Retinal pigment epithelial cell (primary cell): ENCODE results near the gene AHCYL1.

Experiments
- DNase-seq: peaks from one replicate; pipeline ENCODE4 v3.0.0-alpha.2; 2010; ENCODE audit warnings: low read depth
- H3K4me3 ChIP-seq: 2 replicates; pipeline ENCODE4 v1.5.1; 2011; ENCODE audit warnings: mild to moderate bottlenecking, low read length, control low read depth, moderate library complexity
- TF ChIP-seq, protein P1 (sequence below): conservative IDR thresholded peaks from 2 replicates; pipeline ENCODE4 v1.5.1; 2011; ENCODE audit warnings: low read depth, low read length, control low read depth, inconsistent platforms

Gene AHCYL1

DNA sequence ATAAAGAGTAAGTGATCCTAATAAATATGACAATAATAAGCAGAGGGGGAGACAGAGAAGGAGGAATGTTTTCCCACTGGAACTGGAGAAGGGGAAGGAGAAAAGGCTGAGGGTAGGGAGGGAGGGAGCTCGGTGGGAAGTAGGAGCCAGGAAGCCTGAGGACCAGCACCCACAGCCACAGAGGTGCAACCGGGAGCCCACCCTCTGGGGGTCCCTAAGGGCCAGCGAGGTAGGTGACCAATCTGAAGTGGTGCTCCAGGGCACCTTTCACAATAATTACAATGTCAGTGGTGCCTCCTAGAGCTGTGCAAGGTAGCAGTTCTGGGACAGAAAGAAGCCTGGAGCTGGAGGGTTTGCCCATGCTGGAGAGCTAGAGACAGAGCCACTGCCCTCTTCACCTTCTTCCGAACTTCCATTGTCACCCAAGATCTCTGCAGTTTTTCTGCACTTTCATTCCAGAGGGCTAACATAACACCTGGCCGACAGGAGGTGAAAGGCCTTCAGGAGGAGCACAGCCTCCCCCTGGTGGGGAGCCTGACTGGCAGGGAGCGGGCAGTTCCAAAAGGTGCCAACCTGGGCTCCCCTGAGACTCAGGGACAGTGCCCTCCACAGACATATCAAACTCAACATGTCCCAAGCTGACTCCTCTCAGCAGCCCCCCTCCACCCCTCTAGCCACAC lies 4.1 kb upstream of the AHCYL1 start:
- DNase-seq: no peak
- no peak overlapping the region for H3K4me3 ChIP-seq
- TF ChIP-seq, protein P1, sequence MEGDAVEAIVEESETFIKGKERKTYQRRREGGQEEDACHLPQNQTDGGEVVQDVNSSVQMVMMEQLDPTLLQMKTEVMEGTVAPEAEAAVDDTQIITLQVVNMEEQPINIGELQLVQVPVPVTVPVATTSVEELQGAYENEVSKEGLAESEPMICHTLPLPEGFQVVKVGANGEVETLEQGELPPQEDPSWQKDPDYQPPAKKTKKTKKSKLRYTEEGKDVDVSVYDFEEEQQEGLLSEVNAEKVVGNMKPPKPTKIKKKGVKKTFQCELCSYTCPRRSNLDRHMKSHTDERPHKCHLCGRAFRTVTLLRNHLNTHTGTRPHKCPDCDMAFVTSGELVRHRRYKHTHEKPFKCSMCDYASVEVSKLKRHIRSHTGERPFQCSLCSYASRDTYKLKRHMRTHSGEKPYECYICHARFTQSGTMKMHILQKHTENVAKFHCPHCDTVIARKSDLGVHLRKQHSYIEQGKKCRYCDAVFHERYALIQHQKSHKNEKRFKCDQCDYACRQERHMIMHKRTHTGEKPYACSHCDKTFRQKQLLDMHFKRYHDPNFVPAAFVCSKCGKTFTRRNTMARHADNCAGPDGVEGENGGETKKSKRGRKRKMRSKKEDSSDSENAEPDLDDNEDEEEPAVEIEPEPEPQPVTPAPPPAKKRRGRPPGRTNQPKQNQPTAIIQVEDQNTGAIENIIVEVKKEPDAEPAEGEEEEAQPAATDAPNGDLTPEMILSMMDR: peak; percentile 80

DNA sequence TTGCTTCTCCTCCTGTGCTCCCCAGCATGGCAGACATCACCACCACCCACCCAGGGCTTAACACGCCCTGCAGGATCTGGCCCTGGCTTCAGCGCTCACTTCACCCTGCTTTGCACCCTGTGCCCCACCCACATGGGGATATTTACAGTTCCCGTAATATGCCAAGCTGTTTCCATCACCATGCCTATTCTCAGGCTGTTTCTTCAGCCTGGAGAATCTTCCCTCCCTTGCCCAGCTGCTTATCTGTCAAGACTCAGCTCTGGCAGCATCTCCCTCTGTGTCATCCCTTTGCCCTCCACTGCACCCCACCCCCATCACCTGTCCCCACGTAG lies 3.6 kb upstream of the AHCYL1 start:
- no peak overlapping the region for H3K4me3 ChIP-seq
- no peak for DNase-seq

DNA sequence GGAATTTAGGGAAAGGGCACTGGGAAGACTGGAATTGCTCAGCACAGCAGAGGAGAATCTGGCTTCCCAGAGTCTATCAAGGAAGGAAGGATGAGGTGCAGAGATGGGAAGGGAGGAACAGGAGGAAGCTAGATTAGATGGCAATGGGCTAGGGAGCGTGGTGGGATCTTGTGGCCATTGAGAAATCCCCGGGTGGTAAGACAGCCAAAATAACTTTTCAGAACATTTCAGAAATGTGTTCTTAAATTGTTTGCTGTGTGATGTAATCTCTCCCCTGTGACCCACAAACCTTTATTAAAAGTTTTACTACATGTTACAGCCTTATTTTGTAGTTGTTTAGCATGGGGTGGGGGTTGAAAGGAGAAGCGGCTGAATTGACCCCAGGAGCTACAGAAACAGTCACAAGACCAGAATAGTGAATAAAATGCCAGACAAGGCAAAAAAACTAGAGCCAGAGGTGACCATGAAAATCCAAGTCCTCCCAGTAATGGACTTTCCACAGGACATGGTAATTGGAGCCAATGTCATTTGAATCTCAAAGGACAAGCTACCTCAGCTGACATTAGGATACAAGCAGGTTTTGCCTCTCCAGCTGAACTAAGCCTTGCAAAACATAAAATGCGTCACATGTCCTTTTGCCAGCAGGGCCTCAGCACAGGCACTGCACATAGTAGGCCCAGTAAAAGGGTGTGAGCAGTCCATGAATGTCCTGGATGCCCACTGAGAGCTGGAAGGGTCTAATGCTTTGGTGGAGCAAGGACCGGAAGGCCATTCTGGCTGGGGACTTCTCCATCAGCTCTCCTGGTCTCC lies 980 bp upstream of the AHCYL1 start:
- TF ChIP-seq, protein P1: no peak
- DNase-seq: no peak
- H3K4me3 ChIP-seq: no peak overlapping the region

More for the DNA sequence above, 3.6 kb upstream of the AHCYL1 start:
- TF ChIP-seq, protein P1: no peak

DNA sequence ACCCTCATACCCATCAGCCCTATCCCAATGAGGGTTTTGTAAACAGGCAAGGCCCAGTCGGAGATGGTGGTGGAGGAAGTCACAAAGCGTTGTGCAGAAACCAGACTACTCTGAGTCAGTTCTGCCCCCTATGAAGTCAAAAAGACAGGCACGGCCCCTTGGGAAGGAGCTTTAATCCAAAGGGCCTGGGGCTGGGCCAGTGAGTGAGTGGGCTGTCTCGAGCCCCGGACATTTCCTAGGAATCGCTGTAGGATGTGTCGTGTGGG lies 442 bp upstream of the AHCYL1 start:
- H3K4me3 ChIP-seq: no peak overlapping the region
- no peak for DNase-seq

DNA sequence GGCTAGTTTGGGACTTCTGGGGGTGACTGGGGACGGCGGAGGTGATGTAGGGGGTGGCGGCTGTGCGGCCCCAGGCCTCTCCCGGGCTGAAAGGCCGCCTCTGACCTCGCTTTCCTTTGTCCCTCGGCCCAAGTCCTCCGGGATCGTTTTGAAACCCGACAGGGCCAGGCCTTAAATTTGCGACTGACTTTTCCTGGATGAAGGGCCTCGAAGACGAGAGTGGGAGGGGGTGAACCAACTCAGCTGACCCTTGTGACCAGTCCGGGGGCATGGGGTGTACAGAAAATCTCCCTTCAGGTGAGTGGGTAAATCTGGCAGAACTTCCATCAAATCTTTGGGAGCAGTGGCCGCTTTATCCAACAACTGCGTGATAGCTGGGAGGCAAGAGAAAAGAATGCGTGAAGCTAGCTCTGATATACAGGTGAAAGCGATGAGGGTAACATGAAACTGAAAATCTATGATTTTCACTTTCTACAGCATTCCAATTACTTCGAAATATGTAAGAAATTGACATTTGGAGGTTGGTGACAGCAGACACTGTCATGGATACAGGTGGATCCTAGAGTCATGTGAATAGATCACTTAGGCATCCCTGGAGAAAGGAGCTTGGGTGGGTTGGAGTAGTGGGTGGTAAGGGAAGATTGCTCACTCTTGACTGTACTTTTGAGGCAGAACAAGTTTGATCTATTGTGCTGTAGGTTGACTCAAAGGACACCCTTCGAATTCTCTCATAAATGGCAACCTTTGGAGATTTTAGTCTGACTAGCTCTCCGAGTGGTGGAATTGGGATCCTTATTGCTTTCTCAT lies 885 bp downstream of the AHCYL1 start:
- H3K4me3 ChIP-seq: peak overlapping the region; percentile 91
- TF ChIP-seq, protein P1: no peak
- no peak for DNase-seq

More for the DNA sequence above, 442 bp upstream of the AHCYL1 start:
- TF ChIP-seq, protein P1: no peak

DNA sequence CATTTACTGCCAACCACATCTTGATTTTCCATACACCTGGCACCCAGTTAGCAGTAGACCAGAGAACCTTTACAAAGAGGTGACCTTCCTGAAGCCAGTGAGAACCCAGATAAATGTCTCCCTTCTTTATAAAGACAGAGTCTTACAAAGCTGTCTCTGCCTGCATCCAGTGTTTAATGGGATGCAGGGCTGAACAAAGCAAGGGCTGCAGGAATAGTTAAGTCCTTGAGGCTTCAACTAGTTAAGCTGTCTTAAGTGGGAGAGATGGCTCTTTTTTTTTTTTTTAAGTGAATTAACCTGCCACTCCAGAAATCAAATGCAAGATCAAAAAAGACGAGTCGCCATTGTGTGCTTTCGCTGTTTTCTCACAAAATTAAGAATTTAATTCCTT lies 1.5 kb downstream of the AHCYL1 start:
- peak overlapping the region; percentile 91 for H3K4me3 ChIP-seq
- DNase-seq: no peak
- TF ChIP-seq, protein P1: no peak
